Endothelial cell of umbilical vein (primary cell): ENCODE measurements around the gene OLFML2B.

Source experiments
- CTCF ChIP-seq, 2 donors: IDR thresholded peaks; 1 replicate in 1 of 2; 2 replicates in 1 of 2; pipeline ENCODE4 v1.5.1; 2011; ENCODE audit warnings: low read length in 2 of 2, mild to moderate bottlenecking in 2 of 2, moderate library complexity in 2 of 2, control low read depth in 1 of 2, inconsistent platforms in 1 of 2, low read depth in 1 of 2; ENCODE audit not compliant: insufficient read depth in 1 of 2; ENCODE audit errors: extremely low read depth in 1 of 2
- EZH2 ChIP-seq: IDR thresholded peaks from 2 replicates; pipeline ENCODE4 v1.6.1; 2012; ENCODE audit warnings: borderline replicate concordance, low read depth, mild to moderate bottlenecking, moderate library complexity, low read length, inconsistent platforms; ENCODE audit not compliant: severe bottlenecking
- POLR2A ChIP-seq: IDR thresholded peaks from 2 replicates; pipeline ENCODE4 v1.6.1; 2012; ENCODE audit warnings: low read depth, mild to moderate bottlenecking, control low read depth, low read length

- no peak for TF ChIP-seq CTCF (IDR thresholded peaks at IDR 0.05; ENCODE audit: extremely low read depth in 1 of 2, insufficient read depth in 1 of 2, low read depth in 1 of 2, low read length in 2 of 2)
- TF ChIP-seq EZH2: no peak
- TF ChIP-seq POLR2A: no peak
These were observed 86.9 kb downstream of the OLFML2B start for GRCh38 chr1:161936786-161937185.
